Lower leg skin (tissue), 4 donors: ENCODE data around the gene ACY1. TPM values are rescaled to one million over a fixed set of nuclear protein-coding genes. Genes with fewer than 3 reads are reported as not detected.
"Not testable (repeated sequence)": the region's sequence is repeated elsewhere in the genome, so short reads cannot be mapped to it uniquely, and the experiment has no call there.

Experiments used
- DNase-seq, 2 donors: peaks; one replicate each; pipeline ENCODE4 v3.0.0-alpha.2; 2019; ENCODE audit warnings: low spot score in 2 of 2
- H3K4me3 ChIP-seq: fragments of 200-600 bp; sonication (generic); 2 replicates; pipeline ENCODE4 v1.5.1; 2017; ENCODE audit warnings: mild to moderate bottlenecking, low read depth; ENCODE audit not compliant: poor library complexity, severe bottlenecking
- POLR2A ChIP-seq, 2 donors: fragments of 450-650 bp; IDR thresholded peaks; one replicate each; pipeline ENCODE4 v1.6.1; 2016 to 2017; ENCODE audit warnings: antibody characterized with exemption in 2 of 2, mild to moderate bottlenecking in 1 of 2, moderate library complexity in 1 of 2
- WGBS, 2 donors: methylation state at CpG; one replicate each; pipeline ENCODE4 v1.1.5; 2018; 5-methylcytosine and 5-hydroxymethylcytosine counted together
- intact Hi-C: fragments of 100-400 bp; cut with DNase I; formaldehyde crosslinking; loops from one replicate; pipeline ENCODE4 v1.15.0; 2023; ENCODE audit warnings: low total_unique reads
- total RNA-seq, 4 donors: library from RNA; depleted of rRNA; stranded (reverse); fragments of >200 nt; gene quantifications; one replicate each; pipeline ENCODE4 v1.1.0, GENCODE V29; 2016
- TF ChIP-seq, protein P1 (sequence below), 3 donors: fragments of 450-650 bp; IDR thresholded peaks; one replicate each; pipeline ENCODE4 v1.5.1; 2016; ENCODE audit warnings: antibody characterized with exemption in 3 of 3, mild to moderate bottlenecking in 3 of 3, moderate library complexity in 2 of 3

Gene ACY1
- total RNA-seq, 4 donors from 2014 or later, result 16.2 to 44.2 (median 30.5) TPM

GRCh38 chr3:52032702-52033408, 49.5 kb downstream of the ACY1 start:
- 66% methylated on average over 6 to 8 of the region's 11 CpGs for WGBS, 2 donors
- DNase-seq, result no peak
- intact Hi-C loops, result no loop called here
- TF ChIP-seq, protein P1, sequence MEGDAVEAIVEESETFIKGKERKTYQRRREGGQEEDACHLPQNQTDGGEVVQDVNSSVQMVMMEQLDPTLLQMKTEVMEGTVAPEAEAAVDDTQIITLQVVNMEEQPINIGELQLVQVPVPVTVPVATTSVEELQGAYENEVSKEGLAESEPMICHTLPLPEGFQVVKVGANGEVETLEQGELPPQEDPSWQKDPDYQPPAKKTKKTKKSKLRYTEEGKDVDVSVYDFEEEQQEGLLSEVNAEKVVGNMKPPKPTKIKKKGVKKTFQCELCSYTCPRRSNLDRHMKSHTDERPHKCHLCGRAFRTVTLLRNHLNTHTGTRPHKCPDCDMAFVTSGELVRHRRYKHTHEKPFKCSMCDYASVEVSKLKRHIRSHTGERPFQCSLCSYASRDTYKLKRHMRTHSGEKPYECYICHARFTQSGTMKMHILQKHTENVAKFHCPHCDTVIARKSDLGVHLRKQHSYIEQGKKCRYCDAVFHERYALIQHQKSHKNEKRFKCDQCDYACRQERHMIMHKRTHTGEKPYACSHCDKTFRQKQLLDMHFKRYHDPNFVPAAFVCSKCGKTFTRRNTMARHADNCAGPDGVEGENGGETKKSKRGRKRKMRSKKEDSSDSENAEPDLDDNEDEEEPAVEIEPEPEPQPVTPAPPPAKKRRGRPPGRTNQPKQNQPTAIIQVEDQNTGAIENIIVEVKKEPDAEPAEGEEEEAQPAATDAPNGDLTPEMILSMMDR (IDR thresholded peaks at IDR 0.05), result no peak
- TF ChIP-seq POLR2A (IDR thresholded peaks at IDR 0.05), result no peak
- H3K4me3 ChIP-seq, result no peak overlapping the region

DNA sequence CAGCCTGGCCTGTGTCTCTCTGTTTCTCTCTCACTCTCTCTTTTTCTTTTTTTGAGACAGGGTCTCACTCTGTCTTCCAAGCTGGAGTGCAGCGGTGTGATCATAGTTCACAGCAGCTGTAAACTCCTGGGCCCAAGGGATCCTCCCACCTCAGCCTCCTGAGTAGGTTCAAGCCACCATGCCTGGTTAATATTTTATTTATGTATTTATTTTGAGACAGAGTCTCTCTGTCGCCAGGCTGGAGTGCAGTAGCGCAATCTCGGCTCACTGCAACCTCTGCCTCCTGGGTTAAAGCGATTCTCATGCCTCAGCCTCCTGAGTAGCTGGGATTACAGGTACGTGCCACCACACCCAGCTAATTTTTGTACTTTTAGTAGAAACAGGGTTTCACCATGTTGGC, 50.4 kb downstream of the ACY1 start:
- DNase-seq, intact Hi-C loops: not testable (repeated sequence)
- WGBS, 2 donors, result 87 to 91% methylated on average over 6 of the region's 6 CpGs

DNA sequence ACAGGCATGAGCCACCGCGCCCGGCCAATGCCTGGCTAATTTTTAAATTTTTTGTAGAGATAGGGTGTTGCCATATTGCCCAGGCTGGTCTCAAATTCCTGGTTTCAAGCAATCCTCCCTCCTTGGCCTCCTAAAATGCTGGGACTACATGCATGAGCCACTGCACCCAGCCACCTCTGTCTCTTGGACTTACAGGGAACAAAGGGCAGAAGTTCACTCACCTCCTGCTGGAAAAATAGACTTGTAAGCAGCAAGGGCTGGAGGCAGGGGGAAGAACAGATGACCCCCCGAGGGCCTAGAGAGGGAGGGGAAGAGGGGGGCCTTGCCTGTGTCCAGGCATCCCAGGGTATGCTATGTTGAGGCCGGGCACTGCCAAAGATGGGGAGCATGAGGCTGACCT, 50.9 kb downstream of the ACY1 start:
- intact Hi-C loops, result no loop called here
- no peak for DNase-seq
- 82 to 83% methylated on average over 5 of the region's 5 CpGs for WGBS, 2 donors
- no peak for TF ChIP-seq POLR2A (IDR thresholded peaks at IDR 0.05)
- TF ChIP-seq, protein P1 (IDR thresholded peaks at IDR 0.05), result no peak
- H3K4me3 ChIP-seq, result no peak overlapping the region

More for the DNA sequence above, 50.4 kb downstream of the ACY1 start:
- H3K4me3 ChIP-seq, result not testable (repeated sequence)

- TF ChIP-seq POLR2A (IDR thresholded peaks at IDR 0.05), result no peak
- TF ChIP-seq, protein P1 (IDR thresholded peaks at IDR 0.05), result no peak
- DNase-seq, result no peak
- intact Hi-C loops, result no loop called here
- H3K4me3 ChIP-seq, result no peak overlapping the region
- 86 to 96% methylated on average over 3 of the region's 3 CpGs for WGBS, 2 donors
Observed at GRCh38 chr3:52034651-52035050, 51.3 kb downstream of the ACY1 start.

GRCh38 chr3:52036222-52036694, 52.9 kb downstream of the ACY1 start:
- WGBS, 2 donors, result 44 to 63% methylated on average over 4 to 5 of the region's 5 CpGs
- no peak for DNase-seq
- no peak overlapping the region for H3K4me3 ChIP-seq
- intact Hi-C loops, result no loop called here
- no peak for TF ChIP-seq POLR2A (IDR thresholded peaks at IDR 0.05)
- TF ChIP-seq, protein P1 (IDR thresholded peaks at IDR 0.05), result no peak

- TF ChIP-seq, protein P1 (IDR thresholded peaks at IDR 0.05), result no peak
- TF ChIP-seq POLR2A (IDR thresholded peaks at IDR 0.05), result no peak
- intact Hi-C loops, result no loop called here
- DNase-seq, result no peak
- H3K4me3 ChIP-seq, result no peak overlapping the region
- WGBS, 2 donors, result 50 to 61% methylated on average over 5 of the region's 5 CpGs
Observed at GRCh38 chr3:52036829-52037228, 53.5 kb downstream of the ACY1 start.
